NT2/D1 (cell line): ENCODE results near the gene CCL22.
A peak's percentile ranks its signal among the peaks of the same experiment; 100 is the strongest.

Source experiments
- DNase-seq: peaks from one replicate; pipeline ENCODE4 v3.0.0-alpha.2; 2011; ENCODE audit warnings: low read depth, low spot score
- H3K27me3 ChIP-seq: 2 replicates; pipeline ENCODE4 v1.6.0; 2011; ENCODE audit warnings: mild to moderate bottlenecking; ENCODE audit not compliant: insufficient read length, insufficient read depth
- H3K36me3 ChIP-seq: 2 replicates; pipeline ENCODE4 v1.6.1; 2011; ENCODE audit warnings: mild to moderate bottlenecking, low read length, mixed read lengths; ENCODE audit not compliant: insufficient read depth, insufficient read length
- H3K4me1 ChIP-seq: 2 replicates; pipeline ENCODE4 v1.5.1; 2011; ENCODE audit not compliant: insufficient read depth, insufficient read length
- H3K4me3 ChIP-seq: 2 replicates; pipeline ENCODE4 v1.5.1; 2011; ENCODE audit warnings: low read depth; ENCODE audit not compliant: insufficient read length
- H3K9ac ChIP-seq: 2 replicates; pipeline ENCODE4 v1.6.0; 2011; ENCODE audit warnings: low read depth; ENCODE audit not compliant: insufficient read length
- H3K9me3 ChIP-seq: 2 replicates; pipeline ENCODE4 v1.5.1; 2011; ENCODE audit warnings: mild to moderate bottlenecking, low read length; ENCODE audit not compliant: insufficient read depth
- SUZ12 ChIP-seq: IDR thresholded peaks from 2 replicates; pipeline ENCODE4 v1.6.1; 2011; ENCODE audit not compliant: insufficient read length, insufficient read depth; ENCODE audit errors: extremely low read depth
- YY1 ChIP-seq: IDR thresholded peaks from 2 replicates; pipeline ENCODE4 v1.6.1; 2011; ENCODE audit not compliant: insufficient read length, insufficient read depth
- ZNF274 ChIP-seq: IDR thresholded peaks from 2 replicates; pipeline ENCODE4 v1.6.1; 2011; ENCODE audit warnings: mild to moderate bottlenecking, low read depth, low read length

CCL22 gene

DNA sequence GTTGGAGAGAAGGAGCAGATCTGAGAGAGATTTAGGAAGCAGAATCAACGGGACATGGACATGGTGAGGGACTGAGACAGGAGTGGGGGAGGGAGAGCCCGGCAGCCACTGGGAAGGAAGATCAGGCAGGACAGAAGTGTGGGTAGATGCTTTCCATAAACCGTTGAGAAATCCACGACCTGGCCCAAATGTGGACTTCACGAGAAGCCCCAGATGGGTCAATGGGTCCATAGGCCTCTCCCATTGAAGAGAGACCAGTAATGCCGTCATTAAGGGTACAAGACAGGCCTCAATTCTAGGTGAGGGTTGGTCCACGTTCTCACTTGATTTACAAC lies 530 bp upstream of the CCL22 start:
- TF ChIP-seq YY1: no peak
- TF ChIP-seq SUZ12: no peak
- no peak for TF ChIP-seq ZNF274
- H3K27me3 ChIP-seq: no peaks in the 10 kb centered on the region

DNA sequence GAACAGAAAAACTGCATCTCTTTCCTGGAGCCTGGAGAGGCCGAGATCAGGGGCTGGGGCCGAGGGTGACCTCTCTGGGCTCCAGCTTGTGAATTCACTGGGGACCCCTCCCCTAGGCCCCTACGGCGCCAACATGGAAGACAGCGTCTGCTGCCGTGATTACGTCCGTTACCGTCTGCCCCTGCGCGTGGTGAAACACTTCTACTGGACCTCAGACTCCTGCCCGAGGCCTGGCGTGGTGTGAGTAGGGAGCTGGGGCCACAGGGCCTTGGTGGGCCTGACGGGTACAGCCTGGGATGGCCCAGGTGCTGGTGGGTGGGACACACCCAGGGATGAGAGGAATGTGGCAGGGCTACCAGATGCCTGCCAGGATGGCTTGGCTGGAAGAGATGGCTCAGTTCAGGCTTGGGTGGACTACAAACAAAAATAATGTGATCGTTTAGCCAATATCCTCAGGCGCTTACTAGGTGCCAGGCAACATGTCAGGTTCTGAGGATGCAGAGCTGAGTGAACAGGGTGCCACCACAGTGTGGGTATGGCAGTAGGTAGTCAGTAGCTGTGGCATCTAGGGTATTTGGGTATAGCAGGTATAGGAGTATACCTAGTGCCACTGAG lies 1.8 kb downstream of the CCL22 start:
- Histone ChIP-seq H3K4me1 (peaks cover 4% of the 10 kb centered on the region), H3K9ac (no peak overlapping the region), H3K27me3 (no peaks in the 10 kb centered on the region), H3K9me3 (no peaks in the 10 kb centered on the region), H3K4me3 (no peak overlapping the region), H3K36me3 (no peaks in the 10 kb centered on the region)
- TF ChIP-seq YY1 (no peak), ZNF274 (no peak), SUZ12 (no peak)
- no peak for DNase-seq

More for the DNA sequence above, 530 bp upstream of the CCL22 start:
- no peak for DNase-seq
- Histone ChIP-seq H3K36me3 (no peaks in the 10 kb centered on the region), H3K4me3 (no peak overlapping the region), H3K9ac (no peak overlapping the region), H3K9me3 (no peaks in the 10 kb centered on the region), H3K4me1 (peaks cover 4% of the 10 kb centered on the region)

DNA sequence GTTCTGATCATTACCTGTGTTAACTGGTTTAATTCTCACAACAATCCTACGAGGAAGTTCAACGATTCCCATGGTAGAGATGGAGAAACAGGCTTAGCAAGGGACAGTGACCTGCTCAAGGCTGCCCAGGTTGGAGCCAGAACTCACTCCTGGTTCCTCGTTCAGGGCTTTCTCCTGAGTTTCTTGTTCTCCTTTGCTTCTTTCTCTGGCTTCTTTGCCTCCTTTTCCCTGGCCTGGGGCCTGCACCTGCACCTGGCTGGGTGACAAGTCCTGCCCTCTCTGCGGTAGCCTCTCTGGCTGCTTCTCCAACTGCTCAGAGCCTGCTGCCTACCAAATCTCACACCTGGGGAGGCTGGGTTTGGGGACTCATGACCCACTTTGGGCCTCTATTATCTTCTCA lies 2.8 kb downstream of the CCL22 start:
- Histone ChIP-seq H3K4me3 (no peak overlapping the region), H3K4me1 (peaks cover 4% of the 10 kb centered on the region), H3K9me3 (no peaks in the 10 kb centered on the region), H3K36me3 (no peaks in the 10 kb centered on the region), H3K27me3 (peaks cover 4% of the 10 kb centered on the region), H3K9ac (no peak overlapping the region)
- TF ChIP-seq YY1 (no peak), SUZ12 (no peak), ZNF274 (no peak)
- no peak for DNase-seq

GRCh38 chr16:57364143-57364542 lies 5.6 kb downstream of the CCL22 start:
- no peak overlapping the region for H3K9ac ChIP-seq
- TF ChIP-seq ZNF274: no peak
- TF ChIP-seq YY1: no peak
- TF ChIP-seq SUZ12: no peak
- DNase-seq: no peak
- no peak overlapping the region for H3K4me3 ChIP-seq
- H3K9me3 ChIP-seq: no peaks in the 10 kb centered on the region
- no peaks in the 10 kb centered on the region for H3K36me3 ChIP-seq
- H3K27me3 ChIP-seq: peaks cover 5% of the 10 kb centered on the region
- no peaks in the 10 kb centered on the region for H3K4me1 ChIP-seq

DNA sequence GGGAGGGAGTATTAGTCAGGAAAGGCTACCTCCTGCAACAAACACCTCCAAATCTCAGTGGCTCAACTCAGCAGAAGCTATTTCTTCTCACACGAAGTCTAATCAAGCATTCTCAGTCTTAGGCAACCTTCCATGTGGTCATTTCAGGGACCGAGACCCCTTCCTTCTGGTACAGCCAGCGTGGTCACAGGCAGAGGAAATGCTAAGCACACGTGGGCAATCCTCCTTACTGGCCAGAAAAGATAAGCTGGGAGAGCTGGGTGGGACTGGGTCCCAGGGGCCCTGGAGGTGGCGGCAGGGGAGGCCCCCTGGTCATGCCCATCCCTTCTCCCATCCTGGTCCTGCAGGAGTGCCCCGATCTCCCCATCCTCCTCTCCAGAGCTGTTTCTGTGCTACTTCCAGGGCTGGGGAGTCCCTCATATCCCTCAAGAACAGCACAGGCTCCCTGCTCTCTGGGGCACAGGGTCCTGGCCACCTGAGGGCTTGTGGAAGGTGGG lies 8.0 kb downstream of the CCL22 start:
- no peak for DNase-seq
- H3K27me3 ChIP-seq: peaks cover 5% of the 10 kb centered on the region
- no peaks in the 10 kb centered on the region for H3K9me3 ChIP-seq
- peaks cover 1% of the 10 kb centered on the region for H3K4me1 ChIP-seq
- no peak overlapping the region for H3K9ac ChIP-seq
- TF ChIP-seq ZNF274: no peak
- TF ChIP-seq SUZ12: no peak
- TF ChIP-seq YY1: no peak
- no peaks in the 10 kb centered on the region for H3K36me3 ChIP-seq
- no peak overlapping the region for H3K4me3 ChIP-seq

DNA sequence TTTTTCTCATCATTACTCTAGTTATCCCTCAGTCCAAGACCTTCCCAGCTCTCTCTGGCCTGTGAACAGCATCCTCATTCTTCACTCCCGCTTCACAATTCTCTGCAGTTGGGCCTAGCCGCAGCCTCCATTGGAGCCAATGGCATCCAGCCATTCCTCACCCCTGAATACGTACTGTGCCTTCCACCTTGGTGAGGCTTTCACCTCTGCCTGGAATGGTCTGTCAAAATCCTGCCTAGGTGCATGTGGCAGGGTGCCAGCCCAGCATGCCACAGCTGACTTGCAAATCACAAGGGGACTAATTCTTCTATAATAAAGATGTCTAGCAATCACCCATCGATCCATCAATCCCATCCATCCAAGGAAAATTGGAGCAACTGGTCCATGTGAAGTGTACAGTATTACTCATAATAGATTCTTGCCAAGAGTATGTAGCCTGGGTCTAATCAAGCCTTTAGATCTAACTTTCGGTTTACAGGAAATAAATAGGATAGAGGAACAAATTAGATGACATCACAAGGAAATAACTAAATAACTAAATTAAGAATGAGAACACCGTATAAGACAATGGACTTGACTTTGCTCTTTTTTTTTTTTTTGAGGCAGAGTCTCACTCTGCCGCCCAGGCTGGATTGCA lies 8.7 kb downstream of the CCL22 start:
- Histone ChIP-seq H3K4me1 (peaks cover 7% of the 10 kb centered on the region), H3K9ac (no peak overlapping the region), H3K9me3 (no peaks in the 10 kb centered on the region), H3K36me3 (no peaks in the 10 kb centered on the region), H3K27me3 (peaks cover 5% of the 10 kb centered on the region), H3K4me3 (no peak overlapping the region)
- DNase-seq: no peak
- no peak for TF ChIP-seq ZNF274
- TF ChIP-seq SUZ12: no peak
- no peak for TF ChIP-seq YY1

DNA sequence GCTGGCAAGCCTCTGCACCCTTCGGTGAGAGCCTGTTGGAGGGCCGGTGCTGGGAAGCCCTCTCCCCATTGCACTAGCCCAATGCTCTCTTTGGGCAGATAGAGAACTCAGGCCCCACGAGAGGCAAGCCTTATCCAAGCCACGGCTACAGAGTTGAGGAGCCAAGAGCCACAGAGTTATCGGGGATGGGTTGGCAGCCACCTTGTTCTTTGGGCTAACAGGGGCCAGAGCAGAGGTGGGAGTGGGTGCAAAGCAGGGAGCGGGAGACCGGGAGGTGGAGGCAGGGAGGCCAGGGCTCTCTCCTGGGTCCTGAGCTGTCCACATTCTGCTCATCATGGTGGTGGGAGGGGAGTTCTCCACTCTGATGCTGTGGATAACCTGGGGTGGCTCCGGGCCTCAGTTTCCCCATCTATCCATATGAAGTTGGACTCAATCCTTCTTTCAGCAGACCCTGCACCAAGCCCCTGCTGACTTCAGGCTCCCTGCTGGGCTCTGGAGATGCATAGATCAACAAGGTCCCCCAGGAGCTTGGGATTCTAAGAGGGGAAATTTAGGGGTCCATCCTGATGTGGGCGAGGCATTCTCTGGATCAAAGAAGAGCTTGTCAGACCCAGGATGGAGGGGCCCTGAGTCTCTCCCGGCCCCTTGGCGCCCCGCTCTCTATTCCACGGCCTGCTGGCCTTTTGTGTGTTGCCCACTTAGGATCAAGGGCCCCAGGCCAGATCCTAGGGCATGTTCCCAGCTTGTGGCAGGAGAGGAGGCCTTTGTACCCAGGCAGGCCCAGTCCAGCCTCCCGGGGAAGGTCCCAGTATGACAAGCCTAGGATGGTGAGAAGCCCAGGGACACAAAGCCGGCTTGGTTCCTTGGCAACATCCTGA lies 13.2 kb downstream of the CCL22 start:
- Histone ChIP-seq H3K9me3 (no peaks in the 10 kb centered on the region), H3K36me3 (no peaks in the 10 kb centered on the region), H3K4me1 (peaks cover 14% of the 10 kb centered on the region), H3K27me3 (no peaks in the 10 kb centered on the region), H3K9ac (no peak overlapping the region), H3K4me3 (peak overlapping the region; percentile 74)
- TF ChIP-seq YY1 (no peak), SUZ12 (no peak), ZNF274 (no peak)
- DNase-seq: no peak
